Measurements from ENCODE around the gene ADAMTS9.

ADAMTS9 gene

DNA sequence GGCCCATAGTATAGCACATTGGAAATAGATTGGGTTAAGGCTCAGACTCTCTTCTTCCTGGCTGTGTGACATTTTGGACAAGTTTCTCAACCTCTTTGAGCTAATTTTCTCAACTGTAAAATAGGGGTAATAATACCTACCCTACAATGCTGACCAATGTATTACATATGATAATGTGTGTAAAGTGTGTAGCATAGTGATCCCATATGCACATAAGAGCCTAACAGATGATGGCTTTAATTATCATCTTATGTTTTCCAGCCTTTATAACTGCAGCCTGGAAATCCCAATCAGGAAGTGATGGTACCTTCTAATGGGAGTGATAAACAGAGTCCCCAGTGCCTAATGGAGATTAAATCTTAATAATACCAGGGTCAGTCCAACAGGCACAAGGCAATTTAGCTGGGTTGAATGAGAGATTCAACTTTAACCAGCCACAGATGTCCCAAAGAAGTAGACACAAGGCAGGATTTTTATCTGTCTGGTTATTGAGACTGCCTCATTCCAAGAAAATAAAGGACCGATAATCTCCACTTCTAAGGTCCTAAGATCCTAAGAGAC, 12.0 kb downstream of the ADAMTS9 start:
- Histone ChIP-seq H3K27me3 (ENCODE audit: control insufficient read depth in 5 of 5, insufficient read depth in 4 of 5, low read length in 5 of 5) (no peaks in the 10 kb centered on the region), H3K9ac (ENCODE audit: low read length in 5 of 5) (no peak overlapping the region), H3K4me3 (ENCODE audit: low read depth in 1 of 5, low read length in 5 of 5) (no peak overlapping the region), H3K27ac (ENCODE audit: low read depth, low read length) (no peak overlapping the region), H3K9me3 (ENCODE audit: control insufficient read depth in 5 of 5, low read length in 5 of 5) (no peaks in the 10 kb centered on the region), H3K4me1 (ENCODE audit: control insufficient read depth in 5 of 5, insufficient read depth in 5 of 5, low read length in 5 of 5) (peaks cover 0 to 29% (median 4%) of the 10 kb centered on the region in 5 donors), H3K36me3 (ENCODE audit: control insufficient read depth in 5 of 5, insufficient read depth in 5 of 5, low read length in 5 of 5) (peaks cover 20 to 69% (median 37%) of the 10 kb centered on the region in 5 donors)

GRCh38 chr3:64674591-64675076, 13.2 kb downstream of the ADAMTS9 start:
- H3K36me3 ChIP-seq (ENCODE audit: control insufficient read depth in 5 of 5, insufficient read depth in 5 of 5, low read length in 5 of 5), result peaks cover 8 to 57% (median 26%) of the 10 kb centered on the region in 5 donors
- no peaks in the 10 kb centered on the region for H3K27me3 ChIP-seq (ENCODE audit: control insufficient read depth in 5 of 5, insufficient read depth in 4 of 5, low read length in 5 of 5)
- no peaks in the 10 kb centered on the region for H3K9me3 ChIP-seq (ENCODE audit: control insufficient read depth in 5 of 5, low read length in 5 of 5)
- H3K4me3 ChIP-seq (ENCODE audit: low read depth in 1 of 5, low read length in 5 of 5), result no peak overlapping the region
- H3K27ac ChIP-seq (ENCODE audit: low read depth, low read length), result no peak overlapping the region
- H3K9ac ChIP-seq (ENCODE audit: low read length in 5 of 5), result no peak overlapping the region
- peaks cover 0 to 34% (median 4%) of the 10 kb centered on the region in 5 donors for H3K4me1 ChIP-seq (ENCODE audit: control insufficient read depth in 5 of 5, insufficient read depth in 5 of 5, low read length in 5 of 5)

GRCh38 chr3:64673159-64673715, 14.6 kb downstream of the ADAMTS9 start:
- peaks cover 4 to 48% (median 20%) of the 10 kb centered on the region in 5 donors for H3K36me3 ChIP-seq (ENCODE audit: control insufficient read depth in 5 of 5, insufficient read depth in 5 of 5, low read length in 5 of 5)
- no peak overlapping the region for H3K27ac ChIP-seq (ENCODE audit: low read depth, low read length)
- no peaks in the 10 kb centered on the region for H3K9me3 ChIP-seq (ENCODE audit: control insufficient read depth in 5 of 5, low read length in 5 of 5)
- no peak overlapping the region for H3K9ac ChIP-seq (ENCODE audit: low read length in 5 of 5)
- no peak overlapping the region for H3K4me3 ChIP-seq (ENCODE audit: low read depth in 1 of 5, low read length in 5 of 5)
- H3K27me3 ChIP-seq (ENCODE audit: control insufficient read depth in 5 of 5, insufficient read depth in 4 of 5, low read length in 5 of 5), result no peaks in the 10 kb centered on the region
- peaks cover 0 to 37% (median 9%) of the 10 kb centered on the region in 5 donors for H3K4me1 ChIP-seq (ENCODE audit: control insufficient read depth in 5 of 5, insufficient read depth in 5 of 5, low read length in 5 of 5)

DNA sequence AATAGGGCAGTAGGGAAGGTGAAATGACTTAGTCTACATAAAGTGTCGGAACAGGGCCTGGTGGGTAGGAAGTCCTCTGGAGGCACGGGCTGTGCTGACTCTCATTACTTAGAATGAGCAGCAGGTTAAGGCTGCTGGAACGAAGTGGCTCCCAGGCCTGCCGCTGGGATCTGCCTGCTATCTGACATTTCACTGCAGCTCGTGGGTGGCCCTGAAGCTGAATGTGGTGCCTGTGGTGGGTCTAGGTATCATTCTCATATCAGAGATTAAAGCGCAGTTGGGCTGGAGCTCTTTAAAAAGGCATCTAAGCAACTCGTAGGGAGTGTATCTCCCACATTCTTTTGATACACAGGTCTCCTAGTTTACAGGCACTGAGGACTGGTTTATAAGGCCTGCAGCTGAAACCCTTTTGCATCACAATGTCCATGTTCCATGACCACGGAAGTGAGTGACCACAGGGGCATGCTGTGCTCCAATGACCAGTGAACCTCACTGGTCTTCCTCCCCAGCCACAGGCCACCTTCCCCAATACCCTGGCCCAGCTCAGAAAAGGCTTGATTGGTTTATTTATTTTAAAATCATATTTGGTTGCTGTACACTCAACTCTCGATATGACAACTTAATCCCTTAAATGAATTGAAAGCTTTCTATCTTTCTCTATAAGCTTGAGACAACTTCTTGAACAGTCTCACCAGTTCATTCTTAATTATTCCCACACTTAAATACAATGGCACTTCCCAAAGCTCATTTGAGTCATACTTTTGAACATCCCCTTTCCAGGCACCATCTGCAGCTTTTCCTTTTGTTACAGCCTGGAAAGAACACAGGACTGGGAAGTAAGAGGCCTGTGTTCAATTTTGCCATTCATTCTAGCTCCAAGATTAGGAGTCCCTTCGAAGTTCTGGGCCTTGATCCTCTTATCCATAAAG, 19.0 kb downstream of the ADAMTS9 start:
- H3K4me3 ChIP-seq (ENCODE audit: low read depth in 1 of 5, low read length in 5 of 5), result peak overlapping the region in 1 of 5 donors; percentile 43
- no peak overlapping the region for H3K9ac ChIP-seq (ENCODE audit: low read length in 5 of 5)
- no peaks in the 10 kb centered on the region for H3K27me3 ChIP-seq (ENCODE audit: control insufficient read depth in 5 of 5, insufficient read depth in 4 of 5, low read length in 5 of 5)
- peaks cover 0 to 18% (median 5%) of the 10 kb centered on the region in 5 donors for H3K36me3 ChIP-seq (ENCODE audit: control insufficient read depth in 5 of 5, insufficient read depth in 5 of 5, low read length in 5 of 5)
- H3K4me1 ChIP-seq (ENCODE audit: control insufficient read depth in 5 of 5, insufficient read depth in 5 of 5, low read length in 5 of 5), result peaks cover 0 to 37% (median 15%) of the 10 kb centered on the region in 5 donors
- no peaks in the 10 kb centered on the region for H3K9me3 ChIP-seq (ENCODE audit: control insufficient read depth in 5 of 5, low read length in 5 of 5)
- H3K27ac ChIP-seq (ENCODE audit: low read depth, low read length), result no peak overlapping the region

DNA sequence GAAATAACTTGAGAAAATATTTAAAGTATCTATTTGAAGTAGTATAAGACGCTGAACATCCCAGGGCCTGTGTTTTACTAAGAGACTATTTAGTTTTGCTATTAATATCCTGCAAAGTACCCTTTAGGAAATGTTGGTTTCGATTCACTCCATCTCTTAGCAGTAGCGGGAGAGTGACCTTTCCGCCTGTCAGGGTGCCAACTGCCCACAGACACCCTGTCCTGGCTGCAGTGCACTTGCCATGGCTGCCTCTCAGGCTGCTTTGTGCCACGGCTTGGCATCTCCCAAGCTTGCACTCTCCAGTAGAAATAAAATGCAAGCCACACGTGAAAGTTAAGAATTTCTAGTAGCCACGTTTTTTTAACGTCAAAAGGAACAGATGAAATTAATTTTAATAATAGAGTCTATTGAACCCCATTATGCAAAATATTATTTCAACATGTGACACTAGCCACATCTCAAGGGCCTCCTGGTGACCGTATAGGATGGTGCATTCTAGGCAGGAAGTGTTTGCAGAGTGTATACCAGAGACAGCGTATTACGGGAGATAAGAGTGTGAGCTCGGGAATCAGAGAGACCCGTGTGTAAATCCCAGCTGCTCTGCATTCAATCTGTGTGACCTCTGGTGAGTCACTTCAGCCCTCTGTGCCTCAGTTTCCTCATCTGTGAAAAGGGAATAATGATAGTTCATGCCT, 19.8 kb downstream of the ADAMTS9 start:
- Histone ChIP-seq H3K27ac (ENCODE audit: low read depth, low read length) (no peak overlapping the region), H3K4me1 (ENCODE audit: control insufficient read depth in 5 of 5, insufficient read depth in 5 of 5, low read length in 5 of 5) (peaks cover 0 to 37% (median 15%) of the 10 kb centered on the region in 5 donors), H3K4me3 (ENCODE audit: low read depth in 1 of 5, low read length in 5 of 5) (peak overlapping the region in 1 of 5 donors; percentile 43)

GRCh38 chr3:64667138-64667537, 20.7 kb downstream of the ADAMTS9 start:
- H3K27me3 ChIP-seq (ENCODE audit: control insufficient read depth in 5 of 5, insufficient read depth in 4 of 5, low read length in 5 of 5), result no peaks in the 10 kb centered on the region
- peaks cover 0 to 7% (median 0%) of the 10 kb centered on the region in 5 donors for H3K36me3 ChIP-seq (ENCODE audit: control insufficient read depth in 5 of 5, insufficient read depth in 5 of 5, low read length in 5 of 5)
- no peak overlapping the region for H3K9ac ChIP-seq (ENCODE audit: low read length in 5 of 5)
- no peak overlapping the region for H3K4me3 ChIP-seq (ENCODE audit: low read depth in 1 of 5, low read length in 5 of 5)
- peaks cover 0 to 4% (median 2%) of the 10 kb centered on the region in 5 donors for H3K9me3 ChIP-seq (ENCODE audit: control insufficient read depth in 5 of 5, low read length in 5 of 5)
- H3K27ac ChIP-seq (ENCODE audit: low read depth, low read length), result no peak overlapping the region
- H3K4me1 ChIP-seq (ENCODE audit: control insufficient read depth in 5 of 5, insufficient read depth in 5 of 5, low read length in 5 of 5), result peaks cover 0 to 36% (median 15%) of the 10 kb centered on the region in 5 donors

More for the DNA sequence above, 19.8 kb downstream of the ADAMTS9 start:
- H3K27me3 ChIP-seq (ENCODE audit: control insufficient read depth in 5 of 5, insufficient read depth in 4 of 5, low read length in 5 of 5), result no peaks in the 10 kb centered on the region
- H3K9me3 ChIP-seq (ENCODE audit: control insufficient read depth in 5 of 5, low read length in 5 of 5), result no peaks in the 10 kb centered on the region
- H3K36me3 ChIP-seq (ENCODE audit: control insufficient read depth in 5 of 5, insufficient read depth in 5 of 5, low read length in 5 of 5), result peaks cover 0 to 14% (median 4%) of the 10 kb centered on the region in 5 donors
- H3K9ac ChIP-seq (ENCODE audit: low read length in 5 of 5), result no peak overlapping the region

DNA sequence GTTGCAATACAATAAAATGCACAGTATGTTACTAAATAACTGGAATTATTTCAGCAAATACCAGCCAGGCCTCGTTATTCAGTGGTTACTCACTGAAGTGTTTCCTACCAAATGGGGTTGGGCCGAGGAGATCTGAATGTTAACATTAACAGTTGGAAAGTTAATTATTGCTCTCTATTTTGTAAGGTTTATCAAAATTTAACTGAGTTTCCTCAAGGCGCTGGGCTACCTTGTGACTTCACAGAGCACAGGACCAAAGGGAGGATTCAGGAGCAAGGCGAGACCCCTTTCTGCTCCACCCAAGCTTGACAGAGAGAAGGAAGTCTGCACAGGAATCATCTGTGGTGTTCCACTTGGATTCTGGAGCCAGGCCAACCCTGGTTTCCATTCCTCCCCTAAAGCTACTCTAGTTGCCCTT, 21.6 kb downstream of the ADAMTS9 start:
- Histone ChIP-seq H3K4me3 (ENCODE audit: low read depth in 1 of 5, low read length in 5 of 5) (no peak overlapping the region), H3K9me3 (ENCODE audit: control insufficient read depth in 5 of 5, low read length in 5 of 5) (peaks cover 0 to 5% (median 4%) of the 10 kb centered on the region in 5 donors), H3K4me1 (ENCODE audit: control insufficient read depth in 5 of 5, insufficient read depth in 5 of 5, low read length in 5 of 5) (peaks cover 0 to 34% (median 15%) of the 10 kb centered on the region in 5 donors), H3K27ac (ENCODE audit: low read depth, low read length) (no peak overlapping the region), H3K9ac (ENCODE audit: low read length in 5 of 5) (no peak overlapping the region), H3K36me3 (ENCODE audit: control insufficient read depth in 5 of 5, insufficient read depth in 5 of 5, low read length in 5 of 5) (peaks cover 0 to 7% (median 0%) of the 10 kb centered on the region in 5 donors), H3K27me3 (ENCODE audit: control insufficient read depth in 5 of 5, insufficient read depth in 4 of 5, low read length in 5 of 5) (no peaks in the 10 kb centered on the region)

DNA sequence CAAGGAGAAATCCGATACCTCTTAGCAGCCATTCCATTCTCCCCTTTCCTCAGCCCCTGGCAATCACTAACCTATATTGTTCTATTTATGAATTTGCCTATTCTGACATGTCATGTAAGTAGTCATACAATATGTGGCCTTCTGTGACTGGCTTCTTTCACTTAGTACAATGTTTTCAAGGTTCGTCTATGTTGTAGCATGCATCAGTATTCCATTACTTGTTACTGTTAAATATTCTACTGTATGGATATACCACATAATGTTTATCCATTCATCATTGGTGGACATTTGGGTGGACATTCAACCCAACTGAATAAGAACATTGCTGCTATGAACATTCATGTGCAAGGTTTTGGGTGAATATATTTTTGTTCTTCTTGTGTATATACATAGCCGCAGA, 23.4 kb downstream of the ADAMTS9 start:
- H3K4me1 ChIP-seq (ENCODE audit: control insufficient read depth in 5 of 5, insufficient read depth in 5 of 5, low read length in 5 of 5), result peaks cover 0 to 29% (median 15%) of the 10 kb centered on the region in 5 donors
- H3K27me3 ChIP-seq (ENCODE audit: control insufficient read depth in 5 of 5, insufficient read depth in 4 of 5, low read length in 5 of 5), result no peaks in the 10 kb centered on the region

DNA sequence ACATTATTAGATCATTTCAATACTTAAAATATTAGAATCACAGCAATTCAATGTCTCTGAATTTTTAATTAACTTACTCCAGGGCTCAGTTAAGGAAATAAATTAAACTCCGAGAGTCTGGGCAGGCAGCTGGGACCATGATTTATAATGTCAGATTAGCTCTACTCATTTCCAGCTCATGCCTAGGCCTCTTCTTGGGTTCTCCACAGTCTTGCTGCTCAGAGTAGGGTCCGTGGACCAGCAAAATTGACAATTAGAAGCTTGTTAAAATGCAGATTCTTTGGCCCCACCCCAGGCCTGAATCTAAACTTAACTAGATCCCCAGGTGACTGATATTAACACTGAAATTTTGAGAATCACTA, 28.2 kb downstream of the ADAMTS9 start:
- Histone ChIP-seq H3K36me3 (ENCODE audit: control insufficient read depth in 5 of 5, insufficient read depth in 5 of 5, low read length in 5 of 5) (peaks cover 12 to 38% (median 22%) of the 10 kb centered on the region in 5 donors), H3K4me3 (ENCODE audit: low read depth in 1 of 5, low read length in 5 of 5) (no peak overlapping the region), H3K27ac (ENCODE audit: low read depth, low read length) (no peak overlapping the region), H3K4me1 (ENCODE audit: control insufficient read depth in 5 of 5, insufficient read depth in 5 of 5, low read length in 5 of 5) (no peaks in the 10 kb centered on the region), H3K9me3 (ENCODE audit: control insufficient read depth in 5 of 5, low read length in 5 of 5) (peaks cover 0 to 5% (median 4%) of the 10 kb centered on the region in 5 donors), H3K9ac (ENCODE audit: low read length in 5 of 5) (no peak overlapping the region), H3K27me3 (ENCODE audit: control insufficient read depth in 5 of 5, insufficient read depth in 4 of 5, low read length in 5 of 5) (no peaks in the 10 kb centered on the region)

More for the DNA sequence above, 23.4 kb downstream of the ADAMTS9 start:
- Histone ChIP-seq H3K36me3 (ENCODE audit: control insufficient read depth in 5 of 5, insufficient read depth in 5 of 5, low read length in 5 of 5) (peaks cover 0 to 7% (median 0%) of the 10 kb centered on the region in 5 donors), H3K9me3 (ENCODE audit: control insufficient read depth in 5 of 5, low read length in 5 of 5) (peaks cover 0 to 5% (median 4%) of the 10 kb centered on the region in 5 donors), H3K27ac (ENCODE audit: low read depth, low read length) (no peak overlapping the region), H3K4me3 (ENCODE audit: low read depth in 1 of 5, low read length in 5 of 5) (no peak overlapping the region), H3K9ac (ENCODE audit: low read length in 5 of 5) (no peak overlapping the region)
